Daoy (cell line): ENCODE results near the gene NAP1L4. TPM values are rescaled to one million over a fixed set of nuclear protein-coding genes. Genes with fewer than 3 reads are reported as not detected.

ENCODE experiments used
- DNase-seq: peaks from one replicate; pipeline ENCODE4 v3.0.0-alpha.2; 2015; ENCODE audit warnings: low read depth
- total RNA-seq: library from RNA; depleted of rRNA; stranded (reverse); fragments of >200 nt; shearing (Covaris generic); gene quantifications from 2 replicates; pipeline ENCODE4 v1.2.3, GENCODE V29; 2014

The NAP1L4 gene
- total RNA-seq, 1 experiment from 2014 or later, result 88.6 TPM

DNA sequence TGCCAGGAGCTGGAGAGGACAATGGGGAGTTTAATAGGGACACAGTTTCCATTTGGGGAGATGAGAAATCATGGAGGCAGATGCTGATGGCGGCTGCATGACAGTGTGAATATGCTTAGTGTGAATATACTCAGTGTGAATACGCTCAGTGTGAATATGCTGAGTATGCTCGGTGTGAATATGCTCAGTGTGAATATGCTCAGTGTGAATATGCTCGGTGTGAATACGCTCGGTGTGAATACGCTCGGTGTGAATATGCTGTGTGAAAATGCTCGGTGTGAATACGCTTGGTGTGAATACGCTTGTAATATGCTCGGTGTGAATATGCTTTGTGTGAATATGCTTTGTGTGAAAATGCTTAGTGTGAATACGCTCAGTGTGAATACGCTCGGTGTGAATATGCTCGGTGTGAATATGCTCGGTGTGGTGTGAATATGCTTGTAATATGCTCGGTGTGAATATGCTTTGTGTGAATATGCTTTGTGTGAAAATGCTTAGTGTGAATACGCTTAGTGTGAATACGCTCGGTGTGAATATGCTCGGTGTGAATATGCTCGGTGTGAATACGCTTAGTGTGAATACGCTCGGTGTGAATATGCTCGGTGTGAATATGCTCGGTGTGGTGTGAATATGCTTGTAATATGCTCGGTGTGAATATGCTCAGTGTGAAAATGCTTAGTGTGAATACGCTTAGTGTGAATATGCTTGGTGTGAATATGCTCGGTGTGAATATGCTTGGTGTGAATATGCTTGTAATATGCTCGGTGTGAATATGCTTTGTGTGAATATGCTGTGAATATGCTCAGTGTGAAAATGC lies 54.3 kb downstream of the NAP1L4 start:
- peak; percentile 3 for DNase-seq

- DNase-seq, result no peak
Measured at GRCh38 chr11:2934611-2935239, 57.4 kb downstream of the NAP1L4 start.

- no peak for DNase-seq
Measured at GRCh38 chr11:2934021-2934550, 58.0 kb downstream of the NAP1L4 start.

GRCh38 chr11:2933375-2934020 lies 58.6 kb downstream of the NAP1L4 start:
- DNase-seq, result peak; percentile 95

DNA sequence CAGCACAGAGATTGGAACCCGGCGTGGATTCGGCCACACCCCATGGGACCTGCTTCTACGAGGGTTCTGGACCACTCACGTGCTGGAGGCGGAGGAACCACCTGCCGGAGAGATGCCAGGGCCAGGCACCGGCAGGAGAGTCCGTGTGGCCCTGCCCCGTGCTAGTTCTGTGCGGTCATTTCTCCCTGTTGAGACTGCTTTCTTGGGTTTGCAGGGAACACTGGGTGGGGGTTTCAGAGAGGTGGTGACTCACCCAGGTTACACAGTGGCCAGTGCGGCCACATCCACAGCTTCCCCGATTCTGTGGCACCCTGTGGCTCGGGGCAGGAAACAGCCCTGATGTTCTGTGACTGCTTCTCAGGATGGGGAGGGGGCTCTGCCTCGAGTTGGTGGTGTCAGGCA lies 59.3 kb downstream of the NAP1L4 start:
- DNase-seq, result peak; percentile 75

DNA sequence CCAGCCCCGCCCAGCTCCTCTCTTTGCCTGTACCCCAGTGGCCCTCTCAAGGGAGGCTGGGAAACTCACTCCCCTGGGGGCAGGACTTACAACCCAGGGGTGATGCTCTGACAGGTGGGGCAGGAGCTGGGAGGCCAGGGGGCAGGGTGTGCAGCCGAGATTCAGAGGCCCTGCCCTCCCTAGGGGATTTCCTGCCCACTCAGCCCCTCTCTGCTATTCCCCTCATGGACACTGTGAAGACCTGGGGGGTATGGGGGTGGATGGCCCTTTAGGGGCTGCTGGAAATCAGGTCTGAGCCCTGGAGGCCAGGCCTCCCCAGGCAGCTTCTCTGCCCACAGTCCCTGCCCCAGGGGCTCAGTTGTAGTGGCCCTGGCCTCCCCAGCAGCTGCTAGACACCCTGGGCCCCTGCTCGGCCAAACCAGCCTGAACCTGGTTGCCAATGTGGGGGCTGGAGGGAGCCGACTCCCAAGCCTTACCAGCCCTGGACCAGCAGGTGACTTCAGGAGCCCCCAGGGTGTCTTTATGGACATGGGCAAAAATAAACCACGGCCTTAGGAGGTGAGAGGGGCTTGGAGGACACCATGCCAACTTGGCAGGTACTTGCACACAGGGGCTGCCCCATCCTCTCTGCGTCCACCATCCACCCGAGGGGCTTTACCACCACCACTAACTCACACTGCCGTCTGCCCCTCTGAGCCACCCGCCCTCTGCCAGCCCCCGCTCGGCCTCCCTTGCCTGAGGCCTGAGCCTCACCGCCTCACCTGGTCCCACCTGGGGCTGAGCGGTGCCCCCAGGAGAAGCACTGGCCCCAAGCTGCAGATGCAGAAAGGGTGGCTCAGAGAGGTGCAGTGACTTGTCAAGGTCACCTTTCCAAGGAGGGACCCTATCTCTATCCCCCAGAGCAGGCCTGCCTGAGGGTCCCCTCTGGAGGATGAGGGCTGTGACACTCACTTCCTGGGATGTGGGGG lies 60.1 kb downstream of the NAP1L4 start:
- DNase-seq, result no peak

GRCh38 chr11:2931420-2931746 lies 60.7 kb downstream of the NAP1L4 start:
- DNase-seq, result no peak

GRCh38 chr11:2930704-2931419 lies 61.3 kb downstream of the NAP1L4 start:
- peak; percentile 84 for DNase-seq

DNA sequence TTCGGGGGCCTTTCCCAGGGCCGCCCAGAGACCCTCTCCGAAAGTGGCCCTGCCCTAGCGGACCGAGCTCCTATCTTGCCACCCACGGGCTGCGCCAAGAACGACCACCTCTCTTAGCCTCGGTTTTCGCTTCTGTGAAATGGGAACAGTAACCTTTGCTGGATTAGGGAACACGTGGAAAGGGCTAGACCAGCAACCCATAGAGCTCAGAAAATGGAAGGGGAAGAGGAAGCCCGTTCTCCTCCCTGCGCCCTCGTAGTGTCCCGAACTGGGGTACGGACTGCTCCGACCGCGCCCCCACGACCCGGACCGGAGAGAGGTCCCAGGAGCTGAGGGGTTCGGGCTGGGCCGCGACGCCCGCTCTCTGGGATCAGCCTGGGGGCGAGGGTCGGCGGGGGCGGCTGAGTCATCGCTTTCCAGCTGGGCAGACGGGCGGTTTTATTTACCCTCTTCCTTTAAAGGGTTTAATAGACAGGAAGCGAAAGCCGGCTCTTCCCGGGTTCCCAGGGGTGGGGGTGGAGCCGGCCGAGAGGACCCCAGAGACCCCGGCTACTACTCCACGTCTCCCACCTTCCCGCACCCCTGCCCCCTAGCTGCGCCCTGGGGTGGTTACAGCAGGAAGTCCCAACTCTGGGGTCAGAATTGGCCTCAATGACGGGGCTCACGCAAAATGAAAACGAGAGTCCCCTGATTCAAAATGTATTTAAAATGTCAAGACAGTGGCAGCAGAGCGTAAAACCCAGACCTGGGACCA lies 62.0 kb downstream of the NAP1L4 start:
- DNase-seq, result peak; percentile 81

GRCh38 chr11:2929531-2929949 lies 62.6 kb downstream of the NAP1L4 start:
- DNase-seq, result peak; percentile 85

GRCh38 chr11:2928605-2929530 lies 63.3 kb downstream of the NAP1L4 start, which contains the start of gene PHLDA2:
Gene PHLDA2 (minus strand): TSS chr11:2929420. CDS start chr11:2929364, 56 bp downstream.
- DNase-seq, result peak; percentile 76

DNA sequence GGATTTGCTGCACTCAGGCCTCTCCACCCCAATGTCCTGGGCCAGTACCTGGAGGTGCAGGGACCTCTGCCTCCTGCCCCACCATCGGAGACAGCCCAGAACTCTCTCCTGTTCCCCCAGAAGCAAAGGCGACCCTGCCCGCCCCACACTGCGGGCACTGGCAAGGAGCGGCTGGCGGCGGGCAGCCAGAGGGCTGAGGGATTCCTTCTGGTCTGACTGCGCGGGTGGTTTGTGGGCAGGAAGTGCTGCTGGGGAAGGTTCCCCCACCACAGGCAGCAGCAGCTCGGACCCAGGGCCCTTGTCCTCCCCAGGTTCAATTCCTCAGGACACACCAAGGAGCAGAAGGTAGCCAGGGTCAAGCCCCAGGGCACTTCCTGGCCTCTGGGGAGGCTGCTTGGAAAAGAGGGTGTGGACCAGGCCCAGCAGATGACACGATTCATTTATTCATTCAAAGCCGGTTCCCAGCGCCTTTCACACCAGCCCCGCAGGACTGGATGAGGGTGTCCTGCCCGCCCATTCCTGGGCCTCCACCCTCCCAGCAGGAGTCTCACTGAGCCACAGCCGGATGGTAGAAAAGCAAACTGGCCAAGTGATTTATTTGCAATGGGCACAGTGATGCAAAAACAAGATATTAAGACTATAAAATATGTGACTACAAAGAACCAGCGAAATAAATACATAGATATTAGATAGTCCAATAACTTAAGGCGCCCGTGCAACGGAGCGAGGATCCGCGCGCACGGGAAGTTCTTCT lies 64.1 kb downstream of the NAP1L4 start:
- DNase-seq, result peak; percentile 61

DNA sequence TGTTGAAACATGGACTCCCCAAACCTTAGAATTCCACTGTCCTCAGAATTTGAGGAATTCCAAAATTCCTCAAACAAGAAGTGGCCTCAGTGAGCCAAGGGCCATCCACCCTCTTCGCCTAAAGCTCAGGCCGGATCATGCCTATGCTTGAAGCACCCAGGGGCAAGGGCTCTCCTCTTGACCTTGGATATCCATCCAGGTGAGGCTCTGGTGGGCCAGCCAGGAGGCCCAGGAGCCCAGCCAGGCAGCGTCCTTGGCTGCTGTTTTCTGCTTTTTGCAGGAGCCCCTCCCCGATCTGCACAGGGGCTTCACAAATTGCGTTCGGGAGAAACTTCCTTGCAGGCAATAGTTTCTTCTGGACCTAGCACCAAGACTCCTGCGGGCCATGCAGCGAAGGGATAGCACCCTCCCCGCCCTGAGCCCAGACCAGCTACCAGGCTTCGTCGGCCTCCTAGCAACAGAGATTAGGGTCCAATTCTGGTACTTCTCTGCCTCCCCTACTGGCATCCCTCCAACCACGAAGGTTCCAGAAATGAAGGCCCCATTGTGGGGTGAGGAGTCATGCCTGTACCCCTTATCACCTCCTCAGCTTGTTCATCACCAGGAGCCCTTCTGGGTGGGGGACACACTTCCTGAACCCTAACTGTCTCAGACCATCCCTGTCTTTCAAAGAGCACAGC lies 64.9 kb downstream of the NAP1L4 start:
- no peak for DNase-seq

DNA sequence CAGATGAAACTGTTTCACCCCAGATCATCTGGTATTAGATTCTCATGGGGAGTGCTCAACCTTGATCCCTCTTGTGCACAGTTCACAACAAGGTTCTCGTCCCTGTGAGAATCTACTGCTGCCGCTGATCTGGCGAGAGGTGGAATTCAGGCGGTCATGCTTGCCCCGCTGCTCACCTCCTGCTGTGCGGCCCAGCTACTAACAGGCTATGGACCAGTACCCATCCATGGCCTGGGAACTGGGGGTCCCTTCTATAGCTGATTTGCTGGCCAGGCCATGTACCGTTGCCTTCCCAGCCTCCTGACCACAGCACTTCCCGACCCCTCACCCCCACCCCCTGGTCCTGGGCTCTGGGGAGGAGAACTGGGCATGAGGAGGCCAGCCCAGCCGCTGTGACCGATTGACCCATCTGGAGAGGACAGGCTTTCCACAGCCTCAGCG lies 65.5 kb downstream of the NAP1L4 start:
- DNase-seq, result no peak

DNA sequence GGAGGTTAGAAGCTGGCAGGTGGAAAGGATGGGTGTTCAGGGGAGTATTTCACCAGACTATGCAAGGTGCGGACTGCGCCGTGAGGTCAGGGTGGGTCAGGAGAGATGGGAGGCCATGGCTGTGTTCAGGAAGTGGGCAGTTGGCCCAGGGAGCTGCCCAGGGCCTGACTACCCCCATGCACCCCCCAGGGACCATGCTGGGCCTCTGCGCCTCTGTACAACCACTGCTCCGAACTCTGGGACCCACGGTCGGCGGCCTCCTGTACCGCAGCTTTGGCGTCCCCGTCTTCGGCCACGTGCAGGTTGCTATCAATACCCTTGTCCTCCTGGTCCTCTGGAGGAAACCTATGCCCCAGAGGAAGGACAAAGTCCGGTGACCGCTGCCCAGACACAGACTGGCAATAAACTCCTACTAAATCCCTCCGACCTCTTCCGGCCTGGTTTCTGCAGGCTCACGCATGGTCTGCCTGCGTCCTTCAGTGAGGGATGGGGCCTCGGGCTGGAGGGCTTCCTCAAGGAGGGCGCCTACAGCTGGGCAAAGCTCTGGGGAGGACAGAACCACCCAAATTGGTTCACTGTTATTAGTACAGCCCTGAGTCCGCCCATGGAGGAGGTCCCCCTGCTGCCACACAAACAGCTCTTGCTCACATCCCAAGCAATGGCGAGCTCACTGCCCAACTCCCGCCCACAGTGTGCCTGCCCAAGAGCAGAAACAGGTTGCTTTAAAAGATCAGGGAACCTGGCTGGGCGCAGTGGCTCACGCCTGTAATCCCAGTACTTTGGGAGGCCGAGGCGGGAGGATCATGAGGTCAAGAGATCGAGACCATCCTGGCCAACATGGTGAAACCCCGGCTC lies 67.1 kb downstream of the NAP1L4 start:
- no peak for DNase-seq

DNA sequence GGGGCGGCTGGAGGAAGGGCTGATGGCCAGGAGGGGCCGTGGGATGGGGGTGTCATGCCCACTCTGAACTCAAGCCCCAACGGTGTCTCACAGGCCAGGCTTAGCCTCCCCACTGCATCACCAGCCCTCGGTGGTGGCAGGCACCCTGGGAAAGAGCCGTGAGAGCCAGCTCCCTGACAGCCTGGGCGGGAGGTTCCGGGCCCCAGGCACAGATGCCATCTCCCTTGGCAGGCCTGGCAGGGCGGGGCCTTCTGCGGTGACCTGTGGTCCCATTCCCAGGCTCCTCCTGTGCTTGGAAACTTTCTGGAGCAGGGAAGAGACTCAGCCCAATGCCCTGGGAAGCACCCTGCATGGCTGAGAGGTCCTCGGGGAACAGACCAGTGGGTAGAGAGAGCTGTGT lies 67.7 kb downstream of the NAP1L4 start:
- peak; percentile 71 for DNase-seq
